Measurements from ENCODE around the gene SCUBE3. TPM values are rescaled to one million over a fixed set of nuclear protein-coding genes. Genes with fewer than 3 reads are reported as not detected.

SCUBE3 gene
- total RNA-seq, 1 donor from 2014 or later = 0.49 TPM

GRCh38 chr6:35191889-35192288 is 21.9 kb upstream of the SCUBE3 start:
- intact Hi-C loops (cut with DNase I) = loop anchor here (5.0 kb wide), 1 partner anchor 1300 kb away; no protein-coding TSS in a partner anchor

GRCh38 chr6:35192301-35192860 is 21.4 kb upstream of the SCUBE3 start:
- Histone ChIP-seq H3K36me3 (no peaks in the 10 kb centered on the region), H3K4me3 (no peak overlapping the region), H3K27me3 (no peaks in the 10 kb centered on the region), H3K4me1 (no peaks in the 10 kb centered on the region), H3K9me3 (no peaks in the 10 kb centered on the region), H3K27ac (no peak overlapping the region)
- intact Hi-C loops (cut with DNase I) = loop anchor here (5.0 kb wide), 1 partner anchor 1300 kb away; no protein-coding TSS in a partner anchor
- TF ChIP-seq CTCF (IDR thresholded peaks at IDR 0.05) = no peak
- no peak for TF ChIP-seq POLR2A (IDR thresholded peaks at IDR 0.05)
- TF ChIP-seq POLR2AphosphoS5 (IDR thresholded peaks at IDR 0.05; ENCODE audit: insufficient read depth in 1 of 2, low read depth in 1 of 2) = no peak
- no peak for DNase-seq (ENCODE audit: extremely low spot score in 2 of 2)

More at GRCh38 chr6:35191889-35192288, 21.9 kb upstream of the SCUBE3 start:
- TF ChIP-seq CTCF (IDR thresholded peaks at IDR 0.05) (no peak), POLR2A (IDR thresholded peaks at IDR 0.05) (no peak), POLR2AphosphoS5 (IDR thresholded peaks at IDR 0.05; ENCODE audit: insufficient read depth in 1 of 2, low read depth in 1 of 2) (no peak)
- no peaks in the 10 kb centered on the region for H3K27me3 ChIP-seq
- H3K27ac ChIP-seq = no peak overlapping the region
- DNase-seq (ENCODE audit: extremely low spot score in 2 of 2) = no peak
- H3K36me3 ChIP-seq = no peaks in the 10 kb centered on the region
- no peaks in the 10 kb centered on the region for H3K4me1 ChIP-seq
- no peaks in the 10 kb centered on the region for H3K9me3 ChIP-seq
- H3K4me3 ChIP-seq = no peak overlapping the region

- no peaks in the 10 kb centered on the region for H3K9me3 ChIP-seq
- intact Hi-C loops (cut with DNase I) = loop anchor here (5.0 kb wide), 1 partner anchor 1302 kb away; no protein-coding TSS in a partner anchor
- H3K4me3 ChIP-seq = no peak overlapping the region
- no peaks in the 10 kb centered on the region for H3K4me1 ChIP-seq
- H3K27ac ChIP-seq = no peak overlapping the region
- DNase-seq (ENCODE audit: extremely low spot score in 2 of 2) = no peak
- no peaks in the 10 kb centered on the region for H3K27me3 ChIP-seq
- H3K36me3 ChIP-seq = no peaks in the 10 kb centered on the region
- TF ChIP-seq POLR2A (IDR thresholded peaks at IDR 0.05) = no peak
- no peak for TF ChIP-seq CTCF (IDR thresholded peaks at IDR 0.05)
- TF ChIP-seq POLR2AphosphoS5 (IDR thresholded peaks at IDR 0.05; ENCODE audit: insufficient read depth in 1 of 2, low read depth in 1 of 2) = no peak
Measured at GRCh38 chr6:35194390-35194789, 19.4 kb upstream of the SCUBE3 start.

- H3K4me1 ChIP-seq = no peaks in the 10 kb centered on the region
- no peaks in the 10 kb centered on the region for H3K27me3 ChIP-seq
- DNase-seq (ENCODE audit: extremely low spot score in 2 of 2) = no peak
- TF ChIP-seq POLR2A (IDR thresholded peaks at IDR 0.05) (no peak), CTCF (IDR thresholded peaks at IDR 0.05) (no peak), POLR2AphosphoS5 (IDR thresholded peaks at IDR 0.05; ENCODE audit: insufficient read depth in 1 of 2, low read depth in 1 of 2) (no peak)
- H3K27ac ChIP-seq = no peak overlapping the region
- intact Hi-C loops (cut with DNase I) = no loop called here
- no peaks in the 10 kb centered on the region for H3K36me3 ChIP-seq
- no peak overlapping the region for H3K4me3 ChIP-seq
- no peaks in the 10 kb centered on the region for H3K9me3 ChIP-seq
Measured at GRCh38 chr6:35195120-35195780, 18.5 kb upstream of the SCUBE3 start.

GRCh38 chr6:35197196-35197595 is 16.6 kb upstream of the SCUBE3 start:
- H3K4me3 ChIP-seq = no peak overlapping the region
- intact Hi-C loops (cut with DNase I) = no loop called here

More at GRCh38 chr6:35197196-35197595, 16.6 kb upstream of the SCUBE3 start:
- no peaks in the 10 kb centered on the region for H3K9me3 ChIP-seq
- H3K27ac ChIP-seq = no peak overlapping the region
- H3K4me1 ChIP-seq = no peaks in the 10 kb centered on the region
- no peaks in the 10 kb centered on the region for H3K27me3 ChIP-seq
- no peak for TF ChIP-seq POLR2AphosphoS5 (IDR thresholded peaks at IDR 0.05; ENCODE audit: insufficient read depth in 1 of 2, low read depth in 1 of 2)
- no peak for TF ChIP-seq POLR2A (IDR thresholded peaks at IDR 0.05)
- TF ChIP-seq CTCF (IDR thresholded peaks at IDR 0.05) = no peak
- no peak for DNase-seq (ENCODE audit: extremely low spot score in 2 of 2)
- H3K36me3 ChIP-seq = no peaks in the 10 kb centered on the region
